Stimulated activated CD8-positive, alpha-beta memory T cell treated with anti-CD3 and anti-CD28 coated beads, Interleukin-7, amount 100 ng/mL, for 4 hours (primary cell): ENCODE measurements around the gene SLFN12L.
"Not testable (repeated sequence)": the region's sequence is repeated elsewhere in the genome, so short reads cannot be mapped to it uniquely, and the experiment has no call there.

Source experiments
- DNase-seq, 2 donors: peaks; one replicate each; pipeline ENCODE4 v3.0.0-alpha.2; 2020; ENCODE audit warnings: low read depth in 2 of 2

SLFN12L gene

DNA sequence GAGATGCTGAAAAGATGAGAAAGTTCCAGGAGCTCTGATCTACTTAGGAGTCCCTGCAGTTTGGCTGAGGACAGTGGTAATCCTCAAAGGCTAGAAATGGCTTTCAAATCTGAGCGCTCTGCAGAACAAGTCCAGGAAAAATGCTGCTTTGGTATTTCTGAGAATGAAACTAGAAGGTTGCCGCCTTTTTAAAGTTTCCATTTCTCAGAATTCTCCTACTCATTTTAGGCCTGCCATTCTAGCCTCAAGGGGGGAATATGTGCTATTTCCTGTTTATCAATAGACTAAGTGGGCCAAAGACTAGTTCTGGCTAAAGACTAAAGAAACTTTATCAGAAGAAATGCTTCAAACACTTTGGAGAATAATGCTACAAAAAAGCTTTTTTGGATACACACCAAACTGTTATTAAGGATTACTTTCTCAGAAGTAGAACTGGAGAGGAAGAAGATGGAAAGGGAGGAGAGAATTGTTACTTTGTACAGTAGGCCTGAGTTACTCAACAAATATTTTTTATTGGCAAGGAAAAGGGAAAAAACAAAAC, at the start of gene SLFN12L:
Gene SLFN12L (minus strand): TSS at position 78 of the 541 bp plus-strand sequence. CDS start 15,314 bp downstream, outside the sequence.
- peak in 1 of 2 donors; percentile 29 for DNase-seq

- no peak for DNase-seq
These were observed 49.1 kb upstream of the SLFN12L start for GRCh38 chr17:35586569-35587073.

DNA sequence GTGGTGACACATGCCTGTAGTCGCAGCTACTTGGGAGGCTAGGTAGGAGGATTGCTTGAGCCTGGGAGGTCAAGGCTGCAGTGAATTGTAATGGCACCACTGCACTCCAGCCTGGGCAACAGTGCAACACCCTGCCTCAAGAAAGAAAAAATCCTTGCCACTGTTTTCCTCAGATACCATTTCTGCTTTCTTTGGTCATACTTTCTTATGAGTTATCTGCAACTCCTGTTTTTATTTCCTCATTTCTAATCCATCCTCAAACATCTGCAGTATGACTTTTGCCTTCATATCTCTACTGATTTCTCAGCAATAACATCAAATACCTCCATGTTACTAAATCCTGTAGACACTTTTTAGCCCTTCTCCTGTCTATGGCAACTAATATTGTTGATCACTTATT, 46.6 kb upstream of the SLFN12L start:
- no peak for DNase-seq

DNA sequence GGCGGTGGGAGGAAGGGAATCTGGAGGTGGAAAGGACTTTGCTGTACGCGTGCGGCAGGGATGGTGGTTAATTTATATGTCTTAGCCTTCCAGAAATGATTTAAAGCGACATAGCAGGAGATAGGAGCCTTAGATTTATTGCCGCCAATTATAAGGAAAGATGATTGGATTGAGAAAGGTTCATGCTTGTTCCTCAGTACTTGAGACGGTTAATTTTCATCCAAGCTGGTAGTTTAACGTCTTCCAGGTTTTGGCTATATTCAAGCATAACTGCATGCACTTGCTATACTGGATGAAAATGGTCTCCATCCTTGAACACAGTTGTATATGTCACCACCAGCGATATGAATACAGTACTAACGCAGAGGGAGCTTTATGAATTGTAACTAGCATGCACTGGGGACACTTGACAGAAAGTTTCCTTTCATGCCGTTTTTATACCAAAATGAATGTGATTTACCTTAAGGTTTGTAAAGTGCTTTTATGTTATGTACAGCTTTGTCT, 41.5 kb upstream of the SLFN12L start:
- no peak for DNase-seq

DNA sequence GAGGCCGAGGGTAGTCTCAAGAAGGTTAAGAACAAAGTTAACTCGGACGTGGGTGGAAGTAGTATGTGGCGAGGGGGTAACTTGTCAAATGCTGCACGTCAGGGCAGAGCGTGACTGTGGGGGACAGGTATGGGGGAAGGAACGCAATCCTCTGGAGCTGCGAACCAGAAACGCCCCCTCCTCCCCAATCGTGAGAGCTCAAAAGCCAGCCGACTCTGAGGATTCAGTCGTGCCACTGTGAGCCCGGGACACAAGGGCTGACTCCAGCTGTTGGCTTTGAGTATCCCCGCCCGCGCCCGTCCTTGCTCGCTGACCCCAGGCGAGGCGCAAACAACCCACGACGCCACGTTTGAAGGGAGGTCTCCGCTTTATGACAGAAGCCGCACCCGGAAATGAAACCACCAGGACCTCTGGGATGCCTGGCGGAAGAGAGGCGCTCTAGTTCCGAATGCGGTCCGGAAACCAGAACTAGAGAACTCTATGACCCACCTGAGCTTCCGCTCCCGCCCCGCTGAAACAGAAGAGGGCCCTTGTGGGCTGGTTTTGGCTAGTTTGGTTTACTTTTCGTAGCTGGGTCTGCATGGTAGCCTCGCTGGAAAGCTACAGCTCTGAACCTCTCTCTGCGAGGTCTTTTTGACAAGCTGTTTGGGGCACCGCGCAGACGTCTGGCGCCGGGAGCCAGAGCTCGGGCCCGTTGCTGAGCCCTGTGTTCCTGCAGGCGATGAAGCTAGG, 40.9 kb upstream of the SLFN12L start, which contains the start of gene PEX12:
Gene PEX12 (minus strand): TSS at position 375 of the 732 bp plus-strand sequence. CDS start 550 bp downstream, outside the sequence.
- peak; percentile 80 to 84 for DNase-seq

DNA sequence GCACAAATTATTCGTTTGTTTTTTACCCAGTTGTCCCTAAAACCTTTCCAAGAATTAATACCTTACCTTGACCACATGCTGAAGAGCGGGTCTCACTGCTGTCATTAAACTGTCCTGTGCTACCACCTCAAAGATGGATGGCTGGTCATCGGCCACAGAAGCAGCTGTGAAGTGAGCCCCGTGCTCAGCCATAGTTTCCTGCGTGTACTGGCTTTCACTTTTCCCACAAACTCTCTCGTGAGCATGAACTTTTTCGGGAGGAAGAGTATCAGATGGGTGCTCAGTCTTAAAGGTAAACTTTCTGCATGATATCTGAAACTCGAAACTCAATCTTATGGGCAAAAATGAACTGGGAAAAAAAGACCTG, 40.3 kb upstream of the SLFN12L start:
- DNase-seq, result no peak

DNA sequence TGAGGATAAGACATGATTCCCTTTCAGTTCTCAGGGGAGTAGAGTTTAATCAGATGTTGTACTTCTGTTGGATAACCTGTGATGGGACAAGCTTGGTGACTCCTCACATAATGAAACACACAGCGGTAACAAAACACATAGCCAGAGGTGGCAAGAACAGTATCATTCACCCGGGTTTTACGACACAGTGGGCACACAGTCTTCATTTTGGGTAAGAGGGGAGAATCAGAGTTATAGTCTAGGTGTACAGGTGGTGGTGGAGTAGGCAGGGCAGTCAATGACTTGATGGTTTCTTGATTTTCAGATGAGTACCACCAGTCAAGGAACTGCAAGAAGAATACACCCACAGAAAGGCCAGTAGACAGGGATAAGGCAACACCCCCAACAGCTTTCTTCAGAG, 38.3 kb upstream of the SLFN12L start:
- DNase-seq, result no peak

GRCh38 chr17:35569405-35569804, 31.9 kb upstream of the SLFN12L start:
- no peak for DNase-seq

GRCh38 chr17:35568561-35568960, 31.1 kb upstream of the SLFN12L start:
- DNase-seq, result peak in 1 of 2 donors; percentile 22

GRCh38 chr17:35566968-35567367, 29.5 kb upstream of the SLFN12L start:
- no peak for DNase-seq

DNA sequence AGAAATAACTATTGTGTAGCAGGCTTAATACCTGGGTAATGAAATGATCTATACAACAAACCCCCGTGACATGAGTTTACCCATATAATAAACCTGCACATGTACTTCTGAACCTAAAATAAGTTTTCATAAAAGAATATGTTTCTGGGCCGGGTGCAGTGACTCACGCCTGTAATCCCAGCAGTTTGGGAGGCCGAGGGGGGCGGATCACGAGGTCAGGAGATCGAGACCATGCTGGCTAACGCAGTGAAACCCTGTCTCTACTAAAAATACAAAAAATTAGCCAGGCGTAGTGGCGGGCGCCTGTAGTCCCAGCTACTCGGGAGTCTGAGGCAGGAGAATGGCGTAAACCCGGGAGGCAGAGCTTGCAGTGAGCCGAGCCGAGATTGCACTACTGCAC, 25.7 kb upstream of the SLFN12L start:
- not testable (repeated sequence) for DNase-seq

- DNase-seq, result no peak
These were observed 23.2 kb upstream of the SLFN12L start, which contains the start of gene SLFN14 for GRCh38 chr17:35560703-35561102. SLFN14 (minus strand) TSS chr17:35560819; CDS start chr17:35558062, 2,757 bp downstream.

DNA sequence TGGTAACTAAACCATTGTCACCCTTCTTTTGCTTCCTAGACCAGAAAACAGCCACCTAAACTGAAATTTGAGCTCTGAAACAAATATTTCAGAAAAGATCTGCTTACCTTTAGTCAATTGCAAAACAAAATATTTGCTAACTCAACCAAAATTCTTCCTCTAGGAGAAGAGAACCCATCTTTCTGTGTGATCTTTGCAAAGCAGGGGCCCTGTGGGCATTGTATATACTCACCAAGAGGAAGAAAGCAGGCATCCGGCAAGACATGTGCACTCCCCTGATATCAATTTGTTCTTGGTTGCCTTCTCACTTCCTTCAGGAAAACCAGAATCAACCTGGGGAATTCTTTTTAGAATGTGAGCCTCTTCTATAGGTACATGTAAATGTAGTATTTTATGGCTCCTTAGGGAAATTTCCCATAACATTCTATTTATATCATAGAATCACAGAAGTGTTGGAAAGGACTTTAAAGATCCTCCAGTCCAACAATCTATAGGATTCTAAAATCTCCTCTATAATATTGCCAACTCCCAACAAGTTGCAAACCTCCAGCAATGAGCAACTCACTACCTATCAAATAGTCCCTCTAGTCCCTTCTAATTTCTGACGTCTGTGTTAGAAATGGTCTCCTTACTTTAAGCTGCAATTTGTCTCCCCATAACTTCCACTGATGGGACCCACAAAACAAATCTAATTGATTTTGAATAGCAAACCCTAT, 22.2 kb upstream of the SLFN12L start:
- DNase-seq, result no peak

- no peak for DNase-seq
These were observed 19.9 kb upstream of the SLFN12L start for GRCh38 chr17:35557353-35557752.

DNA sequence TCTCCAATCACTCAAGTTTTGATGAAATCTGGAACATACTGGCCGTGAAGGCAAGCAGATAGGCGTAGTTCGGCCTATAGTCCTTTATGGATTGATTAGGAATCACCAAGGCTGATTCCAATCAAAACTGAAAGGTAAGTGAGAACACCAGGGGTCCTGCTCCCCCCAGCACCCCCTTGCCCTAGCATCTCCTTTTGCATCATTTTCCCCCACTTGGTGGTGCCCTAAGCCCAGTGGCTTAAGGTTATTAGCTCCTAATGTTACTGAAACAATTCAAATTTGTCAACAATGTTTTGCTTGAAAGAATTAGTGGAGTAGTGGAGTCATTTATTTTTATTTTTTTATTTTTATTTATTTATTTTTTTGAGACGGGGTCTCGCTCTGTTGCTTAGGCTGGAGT, 18.2 kb upstream of the SLFN12L start:
- DNase-seq, result no peak

- no peak for DNase-seq
These were observed 17.2 kb upstream of the SLFN12L start for GRCh38 chr17:35554668-35555067.

- DNase-seq, result no peak
These were observed 15.8 kb upstream of the SLFN12L start for GRCh38 chr17:35553310-35553709.

DNA sequence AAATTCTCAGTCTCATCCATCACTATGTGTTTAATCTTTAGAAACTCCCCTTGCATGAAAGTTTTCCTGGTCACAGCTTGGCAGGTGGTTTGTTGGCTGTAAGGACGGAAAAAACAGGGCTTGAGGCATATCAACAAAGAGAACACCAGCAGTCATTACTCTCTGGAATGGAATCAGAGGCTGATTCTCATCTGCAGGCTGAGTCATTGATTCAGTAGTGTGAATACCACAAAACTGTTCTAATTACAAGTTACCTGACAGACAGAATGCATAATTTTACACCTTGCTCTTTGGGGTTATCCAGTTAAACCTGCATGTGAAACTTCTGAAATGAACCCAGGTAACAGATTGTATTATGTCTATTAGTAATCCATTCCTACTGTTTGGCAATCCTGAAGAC, 11.5 kb upstream of the SLFN12L start:
- no peak for DNase-seq

DNA sequence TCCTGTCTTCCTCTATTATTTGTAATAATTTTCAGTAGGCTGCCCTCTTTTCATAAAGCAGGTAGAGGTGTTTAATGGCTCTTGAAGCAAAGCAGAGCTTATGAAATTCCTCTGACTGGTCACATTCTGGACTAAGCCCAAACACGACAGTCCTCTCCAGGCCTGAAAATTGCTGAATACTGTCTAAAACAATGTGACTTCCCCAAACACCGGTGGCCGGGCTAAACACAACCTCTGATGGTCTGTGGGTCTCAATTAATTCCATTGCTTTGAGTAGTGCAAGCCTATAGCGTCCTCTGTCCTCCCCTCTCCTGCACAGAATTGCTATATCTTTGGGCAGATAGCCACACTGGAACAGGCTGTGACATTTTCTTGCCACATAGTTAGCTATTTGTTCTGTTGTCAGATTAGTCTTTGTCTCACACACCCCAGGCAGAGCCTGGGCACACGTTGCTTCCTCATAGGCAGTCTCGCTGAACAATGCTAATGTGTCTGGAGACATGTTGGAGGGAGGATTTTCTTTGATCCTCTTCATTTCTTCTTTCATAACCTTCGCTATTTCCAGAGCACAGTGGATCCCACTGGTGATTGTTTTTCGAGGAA, 10.8 kb upstream of the SLFN12L start:
- no peak for DNase-seq

DNA sequence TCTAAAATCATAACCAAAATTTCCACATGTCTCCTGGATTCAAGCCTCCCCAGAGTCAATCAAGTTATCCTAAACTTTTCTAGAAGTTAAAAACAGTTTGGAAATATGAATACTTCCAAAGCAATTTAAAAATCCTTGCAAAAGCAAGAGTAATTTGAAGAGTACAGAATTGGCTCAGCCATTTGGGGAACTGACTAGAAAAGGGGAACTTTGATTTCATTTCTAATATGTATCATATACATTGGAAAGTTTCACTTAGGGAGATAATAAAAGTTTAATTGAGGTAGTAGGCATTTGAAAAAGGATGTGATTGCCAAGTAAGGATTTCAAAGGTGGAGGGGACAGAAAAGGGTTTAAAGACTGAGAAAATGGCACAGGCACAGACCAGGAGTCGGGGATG, 9.0 kb upstream of the SLFN12L start:
- no peak for DNase-seq

- no peak for DNase-seq
These were observed 7.7 kb upstream of the SLFN12L start for GRCh38 chr17:35545150-35545549.

GRCh38 chr17:35543856-35544255, 6.4 kb upstream of the SLFN12L start:
- DNase-seq, result no peak
